GM18907 (cell line): ENCODE measurements around the gene KRTAP12-1.
"Not testable (repeated sequence)": the region's sequence is repeated elsewhere in the genome, so short reads cannot be mapped to it uniquely, and the experiment has no call there.

Experiments
- ATAC-seq: cut with Tn5 transposase; IDR thresholded peaks from one replicate; pipeline ENCODE4 v1.9.1; 2021; ENCODE audit warnings: mild to moderate bottlenecking, moderate library complexity; ENCODE audit not compliant: unreplicated experiment

The KRTAP12-1 gene

GRCh38 chr21:44699502-44700001 lies 17.6 kb upstream of the KRTAP12-1 start:
- no peak for ATAC-seq

- no peak for ATAC-seq
These were observed 16.1 kb upstream of the KRTAP12-1 start for GRCh38 chr21:44697811-44698734.

- ATAC-seq = not testable (repeated sequence)
These were observed 15.3 kb upstream of the KRTAP12-1 start, which contains the start of gene KRTAP10-12 for GRCh38 chr21:44697172-44697810. TSS of gene KRTAP10-12 (plus strand) at chr21:44697172. CDS start at chr21:44697202, 30 bp downstream.

DNA sequence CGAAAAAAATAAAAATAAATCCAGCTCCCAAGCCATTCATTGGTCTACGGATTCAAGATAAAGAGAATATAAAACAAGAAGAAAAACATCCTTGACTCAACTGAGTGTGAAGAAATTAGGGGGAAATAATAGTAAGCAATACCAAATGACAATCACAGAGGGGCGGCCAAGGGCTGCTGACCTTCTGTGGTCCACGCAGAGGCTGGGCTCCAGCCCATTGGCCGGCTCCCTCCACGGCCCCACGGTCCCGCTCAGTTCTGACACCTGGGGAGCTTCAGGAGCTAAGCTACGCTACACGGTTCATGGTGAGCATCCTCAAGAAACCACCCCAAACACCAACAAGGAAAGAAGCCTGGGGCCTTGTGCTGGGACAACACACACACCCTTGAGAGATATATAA lies 14.6 kb upstream of the KRTAP12-1 start:
- no peak for ATAC-seq

GRCh38 chr21:44695641-44696040 lies 13.7 kb upstream of the KRTAP12-1 start:
- no peak for ATAC-seq

- ATAC-seq = no peak
These were observed 13.2 kb upstream of the KRTAP12-1 start for GRCh38 chr21:44695184-44695583.

GRCh38 chr21:44694776-44695175 lies 12.8 kb upstream of the KRTAP12-1 start:
- ATAC-seq = no peak

GRCh38 chr21:44692798-44693512 lies 11.0 kb upstream of the KRTAP12-1 start:
- no peak for ATAC-seq

DNA sequence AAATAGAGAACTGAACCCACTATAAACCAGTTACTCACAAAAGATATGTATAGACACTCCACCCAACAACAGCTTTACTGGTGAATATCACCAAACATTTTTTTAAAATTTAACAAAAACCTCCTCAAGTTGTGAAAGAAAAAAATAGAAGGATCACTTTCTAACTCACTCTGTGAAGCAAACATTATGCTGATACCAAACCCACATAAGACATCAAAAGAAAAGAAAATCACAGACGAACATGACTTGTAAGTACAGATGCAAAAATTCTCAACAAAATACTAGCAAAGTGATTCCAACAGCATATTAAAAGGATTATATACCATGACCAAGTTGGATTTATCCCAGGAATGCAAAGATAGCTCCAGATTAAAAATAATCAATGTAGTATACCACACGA lies 9.7 kb upstream of the KRTAP12-1 start:
- no peak for ATAC-seq

DNA sequence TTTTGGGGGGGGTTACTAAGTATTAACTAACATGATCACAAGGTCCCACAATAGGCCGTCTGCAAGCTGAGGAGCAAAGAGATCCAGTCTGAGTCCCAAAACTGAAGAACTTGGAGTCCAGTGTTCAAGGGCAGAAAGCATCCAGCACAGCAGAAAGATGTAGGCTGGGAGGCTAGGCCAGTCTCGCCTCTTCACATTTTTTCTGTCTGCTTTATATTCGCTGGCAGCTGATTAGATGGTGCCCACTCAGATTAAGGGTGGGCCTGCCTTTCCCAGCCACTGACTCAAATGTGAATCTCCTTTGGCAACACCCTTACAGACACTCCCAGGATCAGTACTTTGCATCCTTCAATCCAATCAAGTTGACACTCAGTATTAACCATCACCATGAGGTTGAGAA lies 7.8 kb upstream of the KRTAP12-1 start:
- ATAC-seq = not testable (repeated sequence)

GRCh38 chr21:44687671-44688070 lies 5.7 kb upstream of the KRTAP12-1 start:
- ATAC-seq = no peak

DNA sequence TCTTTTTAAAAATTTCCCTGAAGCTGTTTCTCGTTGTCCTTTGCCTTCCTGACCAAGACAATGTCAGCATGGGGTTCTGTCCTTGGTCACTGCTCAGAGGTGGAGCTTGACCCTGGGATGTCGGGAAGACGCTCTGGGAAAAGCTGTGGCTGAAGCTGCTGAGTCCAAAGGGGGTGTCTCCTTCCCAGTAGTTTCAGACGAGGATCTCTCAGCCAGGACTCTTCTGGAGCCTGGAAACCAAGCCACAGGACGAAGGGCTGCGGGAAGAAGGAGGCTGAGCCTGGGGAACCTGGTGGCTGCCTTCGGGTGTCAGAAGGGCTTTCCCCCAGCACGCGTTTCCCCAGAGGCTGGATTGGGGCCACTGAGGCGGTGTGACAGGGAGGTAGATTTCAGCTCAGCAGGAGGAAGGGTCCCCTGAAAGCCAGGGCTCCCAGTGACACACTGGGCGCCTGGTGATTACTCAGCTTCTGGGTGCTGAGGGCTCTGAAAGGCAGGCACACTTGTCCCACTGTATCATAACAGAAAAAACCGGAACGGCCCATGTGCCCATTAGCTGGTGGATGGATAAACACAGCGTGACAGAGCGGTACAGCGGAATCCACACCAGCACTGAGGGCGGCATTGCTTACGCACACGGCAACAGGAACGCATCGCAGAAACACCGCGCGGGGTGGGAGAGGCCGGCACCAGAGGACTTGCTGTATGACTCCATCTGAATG lies 5.0 kb upstream of the KRTAP12-1 start:
- no peak for ATAC-seq

DNA sequence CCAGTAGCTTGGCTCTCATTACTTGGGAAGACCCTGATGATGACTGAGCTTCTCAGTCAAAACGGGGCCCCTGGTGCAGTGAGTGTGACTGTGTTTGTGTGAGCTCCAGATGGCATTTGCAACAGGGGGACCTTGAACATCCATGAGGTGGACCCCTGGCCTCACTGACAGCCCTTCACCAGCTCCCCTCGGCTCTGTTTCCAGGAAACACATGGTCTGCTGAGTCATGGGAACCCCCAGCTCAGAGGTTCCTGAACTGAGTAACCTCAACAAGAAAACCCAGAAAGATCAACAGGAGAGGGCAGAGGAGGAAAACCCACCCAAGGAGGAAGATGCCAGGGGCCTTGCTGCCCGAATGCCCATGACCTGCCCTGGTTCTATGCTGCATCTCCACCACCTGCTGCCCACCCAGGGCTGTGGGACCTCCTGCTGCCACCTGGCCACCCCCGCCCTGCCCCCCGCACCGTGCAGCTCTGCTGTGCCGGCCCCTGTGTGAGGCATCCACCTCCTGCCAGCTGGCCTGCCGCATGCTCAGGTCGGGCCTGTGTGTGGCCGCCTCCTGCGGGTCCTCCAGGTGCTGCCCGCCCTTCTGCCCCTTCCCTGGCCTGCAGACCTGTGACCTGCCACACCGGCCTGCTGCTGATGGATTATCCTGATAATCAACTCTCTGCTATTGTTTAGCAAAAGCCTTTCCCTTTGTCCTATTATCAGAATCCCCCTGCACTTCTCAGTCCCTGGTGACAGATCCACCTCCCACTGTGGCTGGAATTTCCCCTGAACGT lies 4.2 kb upstream of the KRTAP12-1 start:
- no peak for ATAC-seq

GRCh38 chr21:44685050-44685449 lies 3.1 kb upstream of the KRTAP12-1 start:
- ATAC-seq = not testable (repeated sequence)

GRCh38 chr21:44684483-44684882 lies 2.5 kb upstream of the KRTAP12-1 start:
- ATAC-seq = no peak

DNA sequence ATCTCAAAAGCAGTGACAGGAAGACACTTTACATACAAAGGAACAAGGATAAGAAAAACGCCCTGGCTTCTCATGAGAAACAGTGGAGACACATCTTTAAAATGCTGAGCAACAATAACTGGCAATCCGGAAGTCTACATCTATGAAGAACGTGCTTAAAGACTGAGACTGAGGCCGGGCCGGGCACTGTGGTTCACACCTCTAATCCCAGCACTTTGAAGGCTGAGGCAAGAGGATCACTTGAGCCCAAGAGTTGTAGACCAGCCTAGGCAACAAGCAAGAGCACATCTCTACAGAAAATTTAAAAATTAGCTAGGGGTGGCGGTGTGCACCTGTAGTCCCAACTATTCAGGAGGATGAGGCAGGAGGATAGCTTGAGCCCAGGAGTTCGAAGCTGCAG lies 2.1 kb upstream of the KRTAP12-1 start:
- no peak for ATAC-seq

DNA sequence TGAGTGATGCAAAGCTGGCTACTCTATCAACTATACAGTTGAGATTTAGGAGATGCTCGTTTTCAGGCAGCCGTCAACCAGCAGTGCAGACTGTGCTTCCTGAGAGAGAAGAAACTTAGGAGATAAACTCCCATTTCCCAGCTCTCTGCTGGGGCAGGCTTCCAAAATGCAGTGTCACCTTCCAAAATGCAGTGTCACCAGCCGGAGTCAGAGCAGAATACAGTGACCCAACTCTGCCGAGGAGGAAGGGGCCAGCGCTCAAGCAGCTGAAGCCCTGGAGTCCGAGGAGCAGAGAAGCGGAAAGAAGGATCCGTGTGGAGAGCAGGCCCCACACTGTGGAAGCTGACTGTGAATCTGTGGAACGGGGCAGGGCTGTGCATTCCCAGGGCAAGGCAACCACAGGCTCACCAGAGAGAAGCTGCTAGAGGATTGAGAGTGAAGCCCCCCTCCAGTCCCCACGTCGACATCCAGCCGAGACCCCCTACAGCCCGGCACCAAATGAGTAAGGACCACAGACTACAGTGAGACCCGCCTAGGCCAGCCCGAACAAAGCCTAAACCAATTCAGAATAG lies 703 bp upstream of the KRTAP12-1 start:
- ATAC-seq = no peak

- ATAC-seq = no peak
These were observed 811 bp downstream of the KRTAP12-1 start for GRCh38 chr21:44681152-44681551.

DNA sequence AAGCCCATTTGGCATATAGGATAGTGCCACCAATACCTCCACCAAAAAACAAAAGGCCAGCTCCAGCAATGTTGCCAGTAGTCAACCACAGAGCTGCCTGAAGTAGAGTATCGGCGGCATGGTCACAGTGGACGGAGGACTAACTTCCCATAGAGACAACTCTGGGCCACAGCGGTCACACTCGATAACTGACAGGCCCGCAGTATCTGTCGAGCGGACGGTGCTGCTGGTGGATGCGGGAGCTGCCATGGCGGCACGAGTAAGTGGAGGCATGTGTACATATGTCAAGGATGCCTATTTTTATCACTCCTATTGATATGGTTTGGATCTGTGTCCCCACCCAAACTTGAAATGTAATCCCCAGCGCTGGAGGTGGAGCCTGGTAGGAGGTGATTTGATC lies 4.1 kb downstream of the KRTAP12-1 start:
- ATAC-seq = no peak
